ENCODE measurements around the gene SEC61B. TPM values are rescaled to one million over a fixed set of nuclear protein-coding genes. Genes with fewer than 3 reads are reported as not detected.
A peak's percentile ranks its signal among the peaks of the same experiment; 100 is the strongest.

SEC61B gene
- 100 to 1,000 TPM in 2 of 4 donors, 10 to 100 TPM in 2; 78.8 to 143 (median 117) TPM for total RNA-seq

GRCh38 chr9:99221621-99222415, at the start of gene SEC61B, which contains the start of gene ALG2:
SEC61B (plus strand) TSS chr9:99222282; CDS start chr9:99222364, 82 bp downstream.
ALG2 (minus strand) TSS chr9:99221942; CDS start chr9:99221894, 48 bp downstream.
- peak; percentile 82 for DNase-seq
- Histone ChIP-seq H3K27me3 (no peaks in the 10 kb centered on the region), H3K9me3 (no peaks in the 10 kb centered on the region), H3K27ac (peak within 1 kb of the TSS; percentile 90 to 98 (median 93)), H3K4me1 (peaks cover 11 to 64% (median 29%) of the 10 kb centered on the region in 3 donors), H3K36me3 (peaks cover 0 to 50% (median 0%) of the 10 kb centered on the region in 3 donors), H3K4me3 (peak within 1 kb of the TSS; percentile 82 to 100 (median 92))
- intact Hi-C loops (cut with DNase I) = no loop called here
- no peak for TF ChIP-seq CTCF (IDR thresholded peaks at IDR 0.05)
- TF ChIP-seq POLR2A (IDR thresholded peaks at IDR 0.05) = peak in 3 of 4 donors; percentile 67 to 91 (median 89)
- 0% methylated on average over 21 to 35 of the region's 70 CpGs for WGBS, 2 donors

- intact Hi-C loops (cut with DNase I) = no loop called here
- no peak for TF ChIP-seq POLR2A (IDR thresholded peaks at IDR 0.05)
- TF ChIP-seq CTCF (IDR thresholded peaks at IDR 0.05) = no peak
- 72 to 76% methylated on average over 10 of the region's 10 CpGs for WGBS, 2 donors
Observed at GRCh38 chr9:99173570-99174504, 48.2 kb upstream of the SEC61B start.

GRCh38 chr9:99176527-99177013, 45.5 kb upstream of the SEC61B start:
- TF ChIP-seq POLR2A (IDR thresholded peaks at IDR 0.05) (no peak), CTCF (IDR thresholded peaks at IDR 0.05) (no peak)
- WGBS, 2 donors = 42 to 51% methylated on average over 3 to 4 of the region's 4 CpGs
- no peak for DNase-seq
- H3K4me3 ChIP-seq = no peak overlapping the region
- intact Hi-C loops (cut with DNase I) = no loop called here
- no peaks in the 10 kb centered on the region for H3K9me3 ChIP-seq
- no peak overlapping the region for H3K27ac ChIP-seq
- peaks cover 0 to 6% (median 0%) of the 10 kb centered on the region in 4 donors for H3K27me3 ChIP-seq
- no peaks in the 10 kb centered on the region for H3K4me1 ChIP-seq
- no peaks in the 10 kb centered on the region for H3K36me3 ChIP-seq

More at GRCh38 chr9:99173570-99174504, 48.2 kb upstream of the SEC61B start:
- H3K9me3 ChIP-seq = no peaks in the 10 kb centered on the region
- H3K27me3 ChIP-seq = peaks cover 0 to 16% (median 0%) of the 10 kb centered on the region in 4 donors
- H3K4me1 ChIP-seq = no peaks in the 10 kb centered on the region
- H3K27ac ChIP-seq = no peak overlapping the region
- no peak overlapping the region for H3K4me3 ChIP-seq
- no peaks in the 10 kb centered on the region for H3K36me3 ChIP-seq
- DNase-seq = no peak

GRCh38 chr9:99177576-99178366, 44.3 kb upstream of the SEC61B start:
- intact Hi-C loops (cut with DNase I) = no loop called here

More at GRCh38 chr9:99177576-99178366, 44.3 kb upstream of the SEC61B start:
- WGBS, 2 donors = 84 to 90% methylated on average over 8 of the region's 8 CpGs
- H3K36me3 ChIP-seq = no peaks in the 10 kb centered on the region
- TF ChIP-seq POLR2A (IDR thresholded peaks at IDR 0.05) (no peak), CTCF (IDR thresholded peaks at IDR 0.05) (no peak)
- H3K9me3 ChIP-seq = no peaks in the 10 kb centered on the region
- DNase-seq = no peak
- H3K4me3 ChIP-seq = no peak overlapping the region
- H3K4me1 ChIP-seq = no peaks in the 10 kb centered on the region
- no peaks in the 10 kb centered on the region for H3K27me3 ChIP-seq
- H3K27ac ChIP-seq = no peak overlapping the region
